ENCODE results near the gene SLN. TPM values are rescaled to one million over a fixed set of nuclear protein-coding genes. Genes with fewer than 3 reads are reported as not detected.

Gene SLN
- total RNA-seq, 1 experiment from 2014 or later: not detected

DNA sequence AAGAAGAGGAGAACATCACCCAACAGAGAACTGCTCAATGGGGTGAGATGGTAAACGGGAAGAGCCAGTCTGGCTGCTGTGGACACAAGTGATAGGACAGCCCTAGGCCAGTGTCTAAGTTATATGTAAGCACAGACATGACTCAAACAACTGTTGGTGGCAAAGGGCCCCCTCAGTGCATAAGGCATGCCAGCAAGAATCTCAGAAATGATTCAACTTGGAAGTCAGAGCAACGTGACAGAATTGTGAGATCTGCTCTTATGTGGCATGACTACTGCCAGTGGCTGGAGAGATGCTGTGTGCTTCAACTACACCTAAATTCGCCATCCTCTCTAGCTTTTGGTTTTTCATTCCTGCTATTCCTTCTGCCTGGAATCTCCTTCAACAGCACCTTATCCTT lies 7.4 kb downstream of the SLN start:
- no peaks in the 10 kb centered on the region for H3K36me3 Mint-ChIP-seq (ENCODE audit: insufficient read depth, unreplicated experiment)

DNA sequence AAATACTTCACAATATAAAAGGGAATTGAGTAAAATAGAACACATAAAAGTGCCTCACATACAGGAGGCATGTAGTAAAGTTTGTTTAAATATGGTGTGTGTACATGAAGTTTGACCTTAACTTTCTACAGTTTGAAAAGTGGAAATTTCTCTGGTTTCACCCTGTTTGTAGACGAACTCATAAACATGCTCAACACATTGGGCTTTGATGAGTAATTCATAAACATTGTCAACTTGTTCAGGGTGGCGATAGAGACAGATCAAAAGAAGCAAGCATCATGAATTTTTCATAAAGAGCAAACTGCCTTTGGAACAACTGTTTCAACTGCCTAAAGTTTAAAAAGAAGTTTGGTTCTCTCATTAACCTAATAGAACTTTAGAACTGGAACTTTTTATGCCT lies 9.1 kb downstream of the SLN start:
- no peaks in the 10 kb centered on the region for H3K9me3 Mint-ChIP-seq (ENCODE audit: unreplicated experiment)
- TF ChIP-seq, protein P1, sequence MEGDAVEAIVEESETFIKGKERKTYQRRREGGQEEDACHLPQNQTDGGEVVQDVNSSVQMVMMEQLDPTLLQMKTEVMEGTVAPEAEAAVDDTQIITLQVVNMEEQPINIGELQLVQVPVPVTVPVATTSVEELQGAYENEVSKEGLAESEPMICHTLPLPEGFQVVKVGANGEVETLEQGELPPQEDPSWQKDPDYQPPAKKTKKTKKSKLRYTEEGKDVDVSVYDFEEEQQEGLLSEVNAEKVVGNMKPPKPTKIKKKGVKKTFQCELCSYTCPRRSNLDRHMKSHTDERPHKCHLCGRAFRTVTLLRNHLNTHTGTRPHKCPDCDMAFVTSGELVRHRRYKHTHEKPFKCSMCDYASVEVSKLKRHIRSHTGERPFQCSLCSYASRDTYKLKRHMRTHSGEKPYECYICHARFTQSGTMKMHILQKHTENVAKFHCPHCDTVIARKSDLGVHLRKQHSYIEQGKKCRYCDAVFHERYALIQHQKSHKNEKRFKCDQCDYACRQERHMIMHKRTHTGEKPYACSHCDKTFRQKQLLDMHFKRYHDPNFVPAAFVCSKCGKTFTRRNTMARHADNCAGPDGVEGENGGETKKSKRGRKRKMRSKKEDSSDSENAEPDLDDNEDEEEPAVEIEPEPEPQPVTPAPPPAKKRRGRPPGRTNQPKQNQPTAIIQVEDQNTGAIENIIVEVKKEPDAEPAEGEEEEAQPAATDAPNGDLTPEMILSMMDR (IDR thresholded peaks at IDR 0.05; ENCODE audit: insufficient read depth in 1 of 2, low read depth in 1 of 2, low read length in 1 of 2, severe bottlenecking in 1 of 2, unreplicated experiment in 1 of 2): no peak
- H3K27me3 Mint-ChIP-seq (ENCODE audit: insufficient read depth, unreplicated experiment): peaks cover 26% of the 10 kb centered on the region
- intact Hi-C loops (cut with micrococcal nuclease; ENCODE audit: unreplicated experiment): no loop called here
- ChIA-PET CTCF (no interaction called here), POLR2A (no interaction called here)
- no peaks in the 10 kb centered on the region for H3K36me3 ChIP-seq (ENCODE audit: control insufficient read depth, insufficient read depth, low read length)
- no peaks in the 10 kb centered on the region for H3K4me1 ChIP-seq
- H3K4me3 ChIP-seq (ENCODE audit: low read depth, low read length): no peak overlapping the region
- H3K9me3 ChIP-seq: no peaks in the 10 kb centered on the region
- no peak overlapping the region for H3K27ac Mint-ChIP-seq (ENCODE audit: unreplicated experiment)
- H3K4me3 Mint-ChIP-seq (ENCODE audit: unreplicated experiment): no peak overlapping the region
- DNase-seq: no peak
- H3K4me1 Mint-ChIP-seq (ENCODE audit: low read depth, unreplicated experiment): no peaks in the 10 kb centered on the region
- no peaks in the 10 kb centered on the region for H3K36me3 Mint-ChIP-seq (ENCODE audit: insufficient read depth, unreplicated experiment)
- BruUV-seq (replicated peaks): no TSS peak
- no peaks in the 10 kb centered on the region for H3K27me3 ChIP-seq (replicated peaks; ENCODE audit: control insufficient read depth, insufficient read depth, low read length)

More for the DNA sequence above, 7.4 kb downstream of the SLN start:
- no peaks in the 10 kb centered on the region for H3K9me3 ChIP-seq
- POLR2A ChIA-PET: no interaction called here
- H3K27me3 ChIP-seq (replicated peaks; ENCODE audit: control insufficient read depth, insufficient read depth, low read length): peaks cover 2% of the 10 kb centered on the region; the same call in 1 of the 2 replicates
- CTCF ChIA-PET: no interaction called here
- no peak overlapping the region for H3K4me3 Mint-ChIP-seq (ENCODE audit: unreplicated experiment)
- no peak overlapping the region for H3K4me3 ChIP-seq (ENCODE audit: low read depth, low read length)
- TF ChIP-seq, protein P1 (IDR thresholded peaks at IDR 0.05; ENCODE audit: insufficient read depth in 1 of 2, low read depth in 1 of 2, low read length in 1 of 2, severe bottlenecking in 1 of 2, unreplicated experiment in 1 of 2): no peak
- no peaks in the 10 kb centered on the region for H3K4me1 ChIP-seq
- no peaks in the 10 kb centered on the region for H3K9me3 Mint-ChIP-seq (ENCODE audit: unreplicated experiment)
- H3K36me3 ChIP-seq (ENCODE audit: control insufficient read depth, insufficient read depth, low read length): no peaks in the 10 kb centered on the region
- DNase-seq: no peak
- H3K27me3 Mint-ChIP-seq (ENCODE audit: insufficient read depth, unreplicated experiment): peaks cover 29% of the 10 kb centered on the region
- BruUV-seq (replicated peaks): no TSS peak
- intact Hi-C loops (cut with micrococcal nuclease; ENCODE audit: unreplicated experiment): no loop called here
- no peaks in the 10 kb centered on the region for H3K4me1 Mint-ChIP-seq (ENCODE audit: low read depth, unreplicated experiment)
- H3K27ac Mint-ChIP-seq (ENCODE audit: unreplicated experiment): no peak overlapping the region

DNA sequence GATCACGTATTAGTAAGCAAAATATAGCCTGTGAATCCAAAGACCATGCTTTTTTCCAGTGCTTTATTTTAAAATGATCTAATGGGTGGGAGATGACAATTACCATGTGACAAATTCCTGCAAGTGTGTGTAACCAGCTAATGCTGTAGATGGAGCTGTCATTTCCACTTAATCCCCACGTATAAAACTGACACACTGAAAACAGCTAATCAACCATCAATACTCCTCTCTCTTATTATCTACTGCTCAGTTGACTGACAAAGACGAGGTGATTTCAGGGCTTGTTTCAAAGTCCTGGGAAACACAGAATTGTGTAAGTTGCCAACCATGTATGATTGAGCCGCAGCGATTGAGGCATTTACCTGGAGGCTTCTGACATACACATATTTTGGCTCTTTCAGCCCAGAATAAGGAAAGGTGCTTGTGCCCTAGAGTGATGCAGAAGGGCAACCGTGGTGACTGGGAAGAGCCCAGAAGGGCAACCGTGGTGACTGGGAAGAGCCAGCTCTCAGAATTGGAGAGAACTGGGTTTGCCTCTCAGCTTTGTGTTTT lies 9.7 kb downstream of the SLN start:
- TF ChIP-seq, protein P1 (IDR thresholded peaks at IDR 0.05; ENCODE audit: insufficient read depth in 1 of 2, low read depth in 1 of 2, low read length in 1 of 2, severe bottlenecking in 1 of 2, unreplicated experiment in 1 of 2): no peak
- H3K9me3 ChIP-seq: no peaks in the 10 kb centered on the region
- H3K36me3 ChIP-seq (ENCODE audit: control insufficient read depth, insufficient read depth, low read length): no peaks in the 10 kb centered on the region
- intact Hi-C loops (cut with micrococcal nuclease; ENCODE audit: unreplicated experiment): no loop called here
- Mint-ChIP-seq H3K4me1 (ENCODE audit: low read depth, unreplicated experiment) (no peaks in the 10 kb centered on the region), H3K4me3 (ENCODE audit: unreplicated experiment) (no peak overlapping the region), H3K27ac (ENCODE audit: unreplicated experiment) (no peak overlapping the region), H3K9me3 (ENCODE audit: unreplicated experiment) (no peaks in the 10 kb centered on the region), H3K36me3 (ENCODE audit: insufficient read depth, unreplicated experiment) (no peaks in the 10 kb centered on the region), H3K27me3 (ENCODE audit: insufficient read depth, unreplicated experiment) (peaks cover 28% of the 10 kb centered on the region)
- no peak overlapping the region for H3K4me3 ChIP-seq (ENCODE audit: low read depth, low read length)
- DNase-seq: no peak
- no peaks in the 10 kb centered on the region for H3K27me3 ChIP-seq (replicated peaks; ENCODE audit: control insufficient read depth, insufficient read depth, low read length)
- BruUV-seq (replicated peaks): no TSS peak
- H3K4me1 ChIP-seq: no peaks in the 10 kb centered on the region
- ChIA-PET CTCF (no interaction called here), POLR2A (no interaction called here)
